CD14-positive monocyte (primary cell): ENCODE data around the gene ATM. TPM values are rescaled to one million over a fixed set of nuclear protein-coding genes. Genes with fewer than 3 reads are reported as not detected.
"Not testable (repeated sequence)": the region's sequence is repeated elsewhere in the genome, so short reads cannot be mapped to it uniquely, and the experiment has no call there.

ENCODE experiments used
- DNase-seq, 3 donors: peaks; one replicate each; pipeline ENCODE4 v3.0.0-alpha.2; 2011 to 2022
- H2AFZ ChIP-seq: 2 replicates; pipeline ENCODE4 v1.6.0; 2012; ENCODE audit warnings: mild to moderate bottlenecking, low read depth, low read length, inconsistent platforms; ENCODE audit not compliant: insufficient read depth, poor library complexity, severe bottlenecking
- H3K27ac ChIP-seq, 2 donors: 1 replicate in 1 of 2; 2 replicates in 1 of 2; pipeline ENCODE4 v1.5.1; 2012 to 2013; ENCODE audit warnings: low read length in 2 of 2, control low read depth in 1 of 2, inconsistent platforms in 1 of 2, low read depth in 1 of 2, mild to moderate bottlenecking in 1 of 2
- H3K27me3 ChIP-seq, 2 donors: one replicate each; pipeline versions ENCODE4 v1.6.0 to v1.6.1; 2011 to 2013; ENCODE audit warnings: low read length in 2 of 2; ENCODE audit not compliant: control insufficient read depth in 2 of 2, insufficient read depth in 2 of 2
- H3K36me3 ChIP-seq, 2 donors: replicated peaks in 1 of 2; 1 replicate in 1 of 2; 2 replicates in 1 of 2; pipeline versions ENCODE4 v1.5.1 to v1.6.1; 2012 to 2013; ENCODE audit warnings: low read length in 2 of 2, control low read depth in 1 of 2, inconsistent platforms in 1 of 2, mild to moderate bottlenecking in 1 of 2; ENCODE audit not compliant: insufficient read depth in 2 of 2, control insufficient read depth in 1 of 2
- H3K4me1 ChIP-seq, 2 donors: 1 replicate in 1 of 2; 2 replicates in 1 of 2; pipeline versions ENCODE4 v1.5.1 to v1.6.1; 2012 to 2013; ENCODE audit warnings: low read length in 2 of 2, control low read depth in 1 of 2, inconsistent platforms in 1 of 2, mild to moderate bottlenecking in 1 of 2, moderate library complexity in 1 of 2; ENCODE audit not compliant: insufficient read depth in 2 of 2, control insufficient read depth in 1 of 2
- H3K4me2 ChIP-seq: replicated peaks from 2 replicates; pipeline ENCODE3; 2012; ENCODE audit warnings: low read length, moderate library complexity, mild to moderate bottlenecking; ENCODE audit not compliant: poor library complexity, severe bottlenecking; ENCODE audit errors: extremely low read depth
- H3K4me3 ChIP-seq, 3 experiments: fragments of 200-600 bp in 1 of 3; sonication (generic) in 1 of 3; replicated peaks in 1 of 3; 1 replicate in 2 of 3; 2 replicates in 1 of 3; pipeline ENCODE4 v1.5.1; 2011 to 2013; ENCODE audit warnings: low read length in 3 of 3, mild to moderate bottlenecking in 3 of 3, control low read depth in 2 of 3, low read depth in 2 of 3, inconsistent platforms in 1 of 3, moderate library complexity in 1 of 3
- H3K79me2 ChIP-seq: 2 replicates; pipeline ENCODE4 v1.6.0; 2012; ENCODE audit warnings: mild to moderate bottlenecking, control low read depth, inconsistent platforms, low read length, moderate library complexity; ENCODE audit not compliant: insufficient read depth
- H3K9ac ChIP-seq: 2 replicates; pipeline ENCODE4 v1.6.0; 2017; ENCODE audit warnings: low read length, mild to moderate bottlenecking; ENCODE audit not compliant: insufficient read depth, poor library complexity, severe bottlenecking
- H3K9me3 ChIP-seq, 2 donors: replicated peaks in 1 of 2; 1 replicate in 1 of 2; 2 replicates in 1 of 2; pipeline versions ENCODE4 v1.5.1 to v1.6.1; 2012 to 2013; ENCODE audit warnings: low read length in 2 of 2, control low read depth in 1 of 2; ENCODE audit not compliant: control insufficient read depth in 1 of 2, insufficient read depth in 1 of 2
- H4K20me1 ChIP-seq: 2 replicates; pipeline ENCODE4 v1.6.0; 2012; ENCODE audit warnings: mild to moderate bottlenecking, low read length, control low read depth, moderate library complexity; ENCODE audit not compliant: insufficient read depth
- H3K27ac Mint-ChIP-seq, 7 donors: one replicate each; pipeline ENCODE4 v1.8.0; 2020; ENCODE audit warnings: mild to moderate bottlenecking in 7 of 7, mixed read lengths in 7 of 7, moderate library complexity in 6 of 7, inconsistent platforms in 2 of 7
- H3K27me3 Mint-ChIP-seq, 3 donors: one replicate each; pipeline ENCODE4 v1.8.0; 2021 to 2022; ENCODE audit warnings: low read depth in 3 of 3, mild to moderate bottlenecking in 3 of 3, mixed read lengths in 3 of 3, moderate library complexity in 3 of 3, inconsistent platforms in 1 of 3
- H3K36me3 Mint-ChIP-seq, 2 donors: one replicate each; pipeline ENCODE4 v1.8.0; 2020; ENCODE audit warnings: mixed read lengths in 2 of 2, inconsistent platforms in 1 of 2, mild to moderate bottlenecking in 1 of 2
- H3K4me1 Mint-ChIP-seq: one replicate; pipeline ENCODE4 v1.8.0; 2020; ENCODE audit warnings: mild to moderate bottlenecking, mixed read lengths
- H3K4me3 Mint-ChIP-seq, 2 donors: one replicate each; pipeline ENCODE4 v1.8.0; 2020; ENCODE audit warnings: mild to moderate bottlenecking in 2 of 2, mixed read lengths in 2 of 2, moderate library complexity in 1 of 2
- H3K9me3 Mint-ChIP-seq, 7 donors: one replicate each; pipeline ENCODE4 v1.8.0; 2020 to 2022; ENCODE audit warnings: mixed read lengths in 7 of 7, mild to moderate bottlenecking in 6 of 7, moderate library complexity in 6 of 7, inconsistent platforms in 2 of 7
- WGBS: methylation state at CpG from one replicate; pipeline ENCODE4 v1.1.5; 2013; ENCODE audit warnings: missing lambda C conversion rate; ENCODE audit not compliant: insufficient coverage; 5-methylcytosine and 5-hydroxymethylcytosine counted together
- intact Hi-C, 2 donors: fragments of 100-400 bp; cut with micrococcal nuclease; formaldehyde crosslinking; loops; one replicate each; pipeline versions ENCODE4 v1.15.0 to v1.15.1; 2023
- polyA plus RNA-seq, 3 donors: library from polyadenylated mRNA; depleted of rRNA in 1 of 3; unstranded in 2 of 3; stranded (reverse) in 1 of 3; fragments of 300-500 nt in 2 of 3; fragments of >200 nt in 1 of 3; fragmentation: Illumina TruSeq in 2 of 3; gene quantifications; 1 replicate in 2 of 3; 2 replicates in 1 of 3; pipeline ENCODE4 v1.2.3, GENCODE V29; 2012 to 2021
- TF ChIP-seq, protein P1 (sequence below): fragments of 200-600 bp; IDR thresholded peaks from one replicate; pipeline ENCODE4 v1.8.0; 2022; ENCODE audit warnings: antibody characterized with exemption, mild to moderate bottlenecking

The ATM gene
- polyA plus RNA-seq, 3 donors, result 13.2 to 56.7 (median 21.4) TPM

DNA sequence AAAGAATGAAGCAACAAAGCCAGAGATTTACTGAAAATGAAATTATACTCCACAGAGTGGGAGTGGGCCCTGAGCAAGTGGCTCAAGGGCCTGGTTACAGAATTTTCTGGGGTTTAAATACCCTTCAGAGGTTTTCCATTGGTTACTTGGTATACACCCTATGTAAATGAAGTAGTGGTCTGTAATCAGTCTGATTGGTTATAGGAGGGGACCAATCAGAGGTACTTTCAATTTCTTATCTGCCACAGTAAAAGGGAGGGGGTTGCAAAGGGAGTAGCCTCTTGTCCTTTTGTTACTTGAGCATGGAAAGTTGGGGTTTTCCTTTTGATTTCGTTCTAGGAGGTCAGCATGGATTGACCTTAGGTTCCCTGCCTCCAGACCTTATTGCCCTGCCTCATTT lies 63.5 kb downstream of the ATM start:
- Mint-ChIP-seq H3K4me1 (no peaks in the 10 kb centered on the region), H3K27me3 (no peaks in the 10 kb centered on the region), H3K36me3 (peaks cover 69 to 76% of the 10 kb centered on the region in 2 donors), H3K4me3 (no peak overlapping the region), H3K27ac (peak overlapping the region in 1 of 7 donors; percentile 11), H3K9me3 (no peaks in the 10 kb centered on the region)
- TF ChIP-seq, protein P1, sequence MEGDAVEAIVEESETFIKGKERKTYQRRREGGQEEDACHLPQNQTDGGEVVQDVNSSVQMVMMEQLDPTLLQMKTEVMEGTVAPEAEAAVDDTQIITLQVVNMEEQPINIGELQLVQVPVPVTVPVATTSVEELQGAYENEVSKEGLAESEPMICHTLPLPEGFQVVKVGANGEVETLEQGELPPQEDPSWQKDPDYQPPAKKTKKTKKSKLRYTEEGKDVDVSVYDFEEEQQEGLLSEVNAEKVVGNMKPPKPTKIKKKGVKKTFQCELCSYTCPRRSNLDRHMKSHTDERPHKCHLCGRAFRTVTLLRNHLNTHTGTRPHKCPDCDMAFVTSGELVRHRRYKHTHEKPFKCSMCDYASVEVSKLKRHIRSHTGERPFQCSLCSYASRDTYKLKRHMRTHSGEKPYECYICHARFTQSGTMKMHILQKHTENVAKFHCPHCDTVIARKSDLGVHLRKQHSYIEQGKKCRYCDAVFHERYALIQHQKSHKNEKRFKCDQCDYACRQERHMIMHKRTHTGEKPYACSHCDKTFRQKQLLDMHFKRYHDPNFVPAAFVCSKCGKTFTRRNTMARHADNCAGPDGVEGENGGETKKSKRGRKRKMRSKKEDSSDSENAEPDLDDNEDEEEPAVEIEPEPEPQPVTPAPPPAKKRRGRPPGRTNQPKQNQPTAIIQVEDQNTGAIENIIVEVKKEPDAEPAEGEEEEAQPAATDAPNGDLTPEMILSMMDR, result no peak
- H3K4me2 ChIP-seq, result no peak overlapping the region
- no peak overlapping the region for H3K4me3 ChIP-seq
- no peak overlapping the region for H3K27ac ChIP-seq
- H3K79me2 ChIP-seq, result no peaks in the 10 kb centered on the region
- no peaks in the 10 kb centered on the region for H3K9me3 ChIP-seq
- no peaks in the 10 kb centered on the region for H3K4me1 ChIP-seq
- intact Hi-C loops, result no loop called here
- no peaks in the 10 kb centered on the region for H4K20me1 ChIP-seq
- no CpG with 5 or more reads among the region's 1 CpG for WGBS
- H2AFZ ChIP-seq, result no peak overlapping the region
- no peak for DNase-seq
- peaks cover 84 to 97% of the 10 kb centered on the region in 2 donors for H3K36me3 ChIP-seq
- H3K9ac ChIP-seq, result no peak overlapping the region
- no peaks in the 10 kb centered on the region for H3K27me3 ChIP-seq

DNA sequence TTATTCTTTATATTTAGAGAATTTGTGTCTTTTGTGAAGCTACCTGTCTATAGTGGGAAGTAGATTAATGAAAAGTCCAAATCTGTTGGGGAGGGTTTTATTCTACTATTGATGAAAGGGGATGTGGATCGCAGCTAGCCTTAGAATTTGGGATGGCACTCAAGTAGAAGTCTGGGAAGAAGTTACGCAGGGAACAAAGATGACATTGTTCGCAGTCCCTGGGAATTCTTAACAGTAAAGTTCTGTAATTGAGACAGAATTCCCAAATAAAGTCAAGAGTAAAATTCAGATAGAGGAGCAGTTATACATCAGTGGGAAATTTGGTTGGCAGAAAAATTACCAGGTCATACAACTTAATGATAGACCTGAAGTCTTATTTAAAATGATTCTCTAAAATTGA lies 64.1 kb downstream of the ATM start:
- Mint-ChIP-seq H3K27ac (no peak overlapping the region), H3K4me1 (no peaks in the 10 kb centered on the region), H3K4me3 (no peak overlapping the region), H3K27me3 (no peaks in the 10 kb centered on the region), H3K9me3 (no peaks in the 10 kb centered on the region), H3K36me3 (peaks cover 72 to 81% of the 10 kb centered on the region in 2 donors)
- H3K9me3 ChIP-seq, result no peaks in the 10 kb centered on the region
- H4K20me1 ChIP-seq, result no peaks in the 10 kb centered on the region
- no peak overlapping the region for H3K4me3 ChIP-seq
- intact Hi-C loops, result no loop called here
- H3K9ac ChIP-seq, result no peak overlapping the region
- H3K27me3 ChIP-seq, result no peaks in the 10 kb centered on the region
- H3K36me3 ChIP-seq, result peaks cover 83 to 97% of the 10 kb centered on the region in 2 donors
- H3K27ac ChIP-seq, result no peak overlapping the region
- no peaks in the 10 kb centered on the region for H3K4me1 ChIP-seq
- no peak overlapping the region for H3K4me2 ChIP-seq
- no peaks in the 10 kb centered on the region for H3K79me2 ChIP-seq
- TF ChIP-seq, protein P1, result no peak
- WGBS, result 100% methylated on average over 1 of the region's 3 CpGs
- DNase-seq, result no peak
- H2AFZ ChIP-seq, result no peak overlapping the region

DNA sequence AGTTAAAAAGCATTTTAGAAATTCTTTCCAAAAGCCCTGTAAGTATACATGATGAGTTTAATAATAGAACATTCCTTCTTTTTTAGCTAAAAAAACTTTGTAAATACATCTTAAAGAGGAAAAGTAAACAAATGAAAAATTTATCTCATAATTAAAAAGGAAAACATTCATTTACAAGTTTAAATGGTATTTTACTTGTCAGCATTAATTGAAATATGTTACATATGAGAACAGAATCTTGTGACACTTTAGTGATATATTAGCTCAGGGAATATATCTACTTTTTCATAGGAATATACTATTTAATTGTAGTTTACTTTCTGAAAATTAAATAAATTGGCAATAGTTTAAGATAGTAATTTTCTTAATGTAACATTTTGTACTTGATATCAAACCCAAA lies 66.2 kb downstream of the ATM start:
- H3K9ac ChIP-seq, H3K9me3 Mint-ChIP-seq, H3K4me3 Mint-ChIP-seq, H3K4me3 ChIP-seq, H3K27ac ChIP-seq, H3K4me2 ChIP-seq, intact Hi-C loops, DNase-seq, H3K27me3 ChIP-seq, H3K27me3 Mint-ChIP-seq, H3K27ac Mint-ChIP-seq, H3K79me2 ChIP-seq, H3K4me1 ChIP-seq, H3K4me1 Mint-ChIP-seq, H2AFZ ChIP-seq, H3K9me3 ChIP-seq, H4K20me1 ChIP-seq: not testable (repeated sequence)
- H3K36me3 ChIP-seq, result peaks cover 78 to 94% of the 10 kb centered on the region in 2 donors
- H3K36me3 Mint-ChIP-seq, result peaks cover 68 to 74% of the 10 kb centered on the region in 2 donors
